ENCODE measurements around the gene ANKRD29.

- TF ChIP-seq CTCF (IDR thresholded peaks at IDR 0.05; ENCODE audit: extremely low read depth in 1 of 2, insufficient read depth in 1 of 2, low read depth in 1 of 2, low read length in 2 of 2), result no peak
- TF ChIP-seq EZH2 (IDR thresholded peaks at IDR 0.05; ENCODE audit: borderline replicate concordance, low read depth, low read length, severe bottlenecking), result no peak
- no peak for TF ChIP-seq POLR2A (IDR thresholded peaks at IDR 0.05; ENCODE audit: low read depth, low read length)
- TF ChIP-seq POLR2AphosphoS5 (IDR thresholded peaks at IDR 0.05; ENCODE audit: insufficient read depth, low read depth, low read length), result no peak
- TF ChIP-seq MYC (IDR thresholded peaks at IDR 0.05; ENCODE audit: low read depth, low read length), result no peak
- TF ChIP-seq, protein P1, sequence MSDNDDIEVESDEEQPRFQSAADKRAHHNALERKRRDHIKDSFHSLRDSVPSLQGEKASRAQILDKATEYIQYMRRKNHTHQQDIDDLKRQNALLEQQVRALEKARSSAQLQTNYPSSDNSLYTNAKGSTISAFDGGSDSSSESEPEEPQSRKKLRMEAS (IDR thresholded peaks at IDR 0.05; ENCODE audit: insufficient read depth, insufficient read length), result no peak
Measured at GRCh38 chr18:23712445-23712844, 49.7 kb upstream of the ANKRD29 start.
